MG63 (cell line): Measurements from ENCODE around the gene CLIC3. TPM values are rescaled to one million over a fixed set of nuclear protein-coding genes. Genes with fewer than 3 reads are reported as not detected.

ENCODE experiments used
- DNase-seq: peaks from one replicate; pipeline ENCODE4 v3.0.0-alpha.2; 2020
- H3K27me3 ChIP-seq: fragments of 250-450 bp; sonication (Bioruptor Pico); 2 replicates; pipeline ENCODE4 v1.5.1; 2020; ENCODE audit warnings: mild to moderate bottlenecking, moderate library complexity
- H3K36me3 ChIP-seq: fragments of 250-450 bp; sonication (Bioruptor Pico); 2 replicates; pipeline ENCODE4 v1.5.1; 2020; ENCODE audit warnings: mild to moderate bottlenecking, moderate library complexity
- H3K4me3 ChIP-seq: fragments of 250-450 bp; sonication (Bioruptor Pico); 2 replicates; pipeline ENCODE4 v1.5.1; 2020; ENCODE audit warnings: mild to moderate bottlenecking, moderate library complexity
- H3K9me3 ChIP-seq: fragments of 250-450 bp; sonication (Bioruptor Pico); 2 replicates; pipeline ENCODE4 v1.5.1; 2020; ENCODE audit warnings: mild to moderate bottlenecking, moderate library complexity
- total RNA-seq: library from RNA; depleted of rRNA; stranded (reverse); fragments of >200 nt; shearing (Covaris generic); gene quantifications from 2 replicates; pipeline ENCODE4 v1.2.3, GENCODE V29; 2014; ENCODE audit warnings: low replicate concordance

CLIC3 gene
- total RNA-seq, 1 experiment from 2014 or later: not detected

- H3K36me3 ChIP-seq: no peaks in the 10 kb centered on the region
- no peak overlapping the region for H3K4me3 ChIP-seq
- H3K27me3 ChIP-seq: no peaks in the 10 kb centered on the region
- DNase-seq: no peak
- H3K9me3 ChIP-seq: no peaks in the 10 kb centered on the region
Measured at GRCh38 chr9:136981588-136982231, 14.7 kb downstream of the CLIC3 start.

- Histone ChIP-seq H3K9me3 (no peaks in the 10 kb centered on the region), H3K36me3 (no peaks in the 10 kb centered on the region)
Measured at GRCh38 chr9:136980669-136981478, 15.5 kb downstream of the CLIC3 start.

GRCh38 chr9:136979769-136980587, 16.4 kb downstream of the CLIC3 start:
- H3K9me3 ChIP-seq: no peaks in the 10 kb centered on the region
- DNase-seq: no peak
- no peak overlapping the region for H3K4me3 ChIP-seq
- H3K27me3 ChIP-seq: no peaks in the 10 kb centered on the region
- no peaks in the 10 kb centered on the region for H3K36me3 ChIP-seq

More at GRCh38 chr9:136980669-136981478, 15.5 kb downstream of the CLIC3 start:
- Histone ChIP-seq H3K4me3 (no peak overlapping the region), H3K27me3 (no peaks in the 10 kb centered on the region)
- no peak for DNase-seq

- H3K27me3 ChIP-seq: no peaks in the 10 kb centered on the region
- H3K4me3 ChIP-seq: no peak overlapping the region
- no peaks in the 10 kb centered on the region for H3K36me3 ChIP-seq
- no peak for DNase-seq
- H3K9me3 ChIP-seq: no peaks in the 10 kb centered on the region
Measured at GRCh38 chr9:136978865-136979544, 17.4 kb downstream of the CLIC3 start.

- Histone ChIP-seq H3K9me3 (no peaks in the 10 kb centered on the region), H3K27me3 (no peaks in the 10 kb centered on the region), H3K36me3 (no peaks in the 10 kb centered on the region), H3K4me3 (0 out of 2 replicates have a peak overlapping the region, but pooled peaks have one; percentile 21)
- DNase-seq: peak; percentile 48
Measured at GRCh38 chr9:136978073-136978864, 18.1 kb downstream of the CLIC3 start.

- DNase-seq: no peak
- H3K27me3 ChIP-seq: no peaks in the 10 kb centered on the region
- H3K9me3 ChIP-seq: no peaks in the 10 kb centered on the region
- no peaks in the 10 kb centered on the region for H3K36me3 ChIP-seq
- no peak overlapping the region for H3K4me3 ChIP-seq
Measured at GRCh38 chr9:136977649-136978072, 18.7 kb downstream of the CLIC3 start.

- 0 out of 2 replicates have a peak within 1 kb of the TSS, but pooled peaks have one; percentile 21 for H3K4me3 ChIP-seq
- no peaks in the 10 kb centered on the region for H3K36me3 ChIP-seq
- no peaks in the 10 kb centered on the region for H3K27me3 ChIP-seq
- DNase-seq: no peak
- H3K9me3 ChIP-seq: no peaks in the 10 kb centered on the region
Measured at GRCh38 chr9:136977223-136977622, 19.1 kb downstream of the CLIC3 start, which contains the start of gene PTGDS. Gene PTGDS (plus strand): TSS chr9:136977504. CDS start chr9:136977579, 75 bp downstream.

GRCh38 chr9:136975644-136976043, 20.7 kb downstream of the CLIC3 start:
- H3K9me3 ChIP-seq: no peaks in the 10 kb centered on the region
- no peak for DNase-seq
- no peaks in the 10 kb centered on the region for H3K36me3 ChIP-seq
- no peaks in the 10 kb centered on the region for H3K27me3 ChIP-seq
- no peak overlapping the region for H3K4me3 ChIP-seq

GRCh38 chr9:136974817-136975535, 21.4 kb downstream of the CLIC3 start:
- Histone ChIP-seq H3K36me3 (no peaks in the 10 kb centered on the region), H3K27me3 (no peaks in the 10 kb centered on the region), H3K9me3 (no peaks in the 10 kb centered on the region), H3K4me3 (no peak overlapping the region)
- DNase-seq: peak; percentile 51

- Histone ChIP-seq H3K36me3 (no peaks in the 10 kb centered on the region), H3K4me3 (no peak overlapping the region), H3K9me3 (no peaks in the 10 kb centered on the region), H3K27me3 (no peaks in the 10 kb centered on the region)
- no peak for DNase-seq
Measured at GRCh38 chr9:136973618-136974617, 22.4 kb downstream of the CLIC3 start.

GRCh38 chr9:136972743-136973142, 23.6 kb downstream of the CLIC3 start:
- Histone ChIP-seq H3K36me3 (no peaks in the 10 kb centered on the region), H3K4me3 (no peak overlapping the region), H3K9me3 (no peaks in the 10 kb centered on the region), H3K27me3 (no peaks in the 10 kb centered on the region)
- DNase-seq: no peak

GRCh38 chr9:136972335-136972734, 24.0 kb downstream of the CLIC3 start:
- no peak for DNase-seq
- Histone ChIP-seq H3K36me3 (no peaks in the 10 kb centered on the region), H3K9me3 (no peaks in the 10 kb centered on the region), H3K4me3 (no peak overlapping the region), H3K27me3 (no peaks in the 10 kb centered on the region)

GRCh38 chr9:136971746-136972145, 24.6 kb downstream of the CLIC3 start:
- Histone ChIP-seq H3K27me3 (no peaks in the 10 kb centered on the region), H3K4me3 (no peak overlapping the region), H3K9me3 (no peaks in the 10 kb centered on the region), H3K36me3 (no peaks in the 10 kb centered on the region)
- DNase-seq: no peak

GRCh38 chr9:136970361-136970760, 26.0 kb downstream of the CLIC3 start:
- H3K4me3 ChIP-seq: no peak overlapping the region
- no peaks in the 10 kb centered on the region for H3K27me3 ChIP-seq
- no peaks in the 10 kb centered on the region for H3K9me3 ChIP-seq
- no peak for DNase-seq
- no peaks in the 10 kb centered on the region for H3K36me3 ChIP-seq
